ENCODE measurements around the gene SLC22A16. TPM values are rescaled to one million over a fixed set of nuclear protein-coding genes. Genes with fewer than 3 reads are reported as not detected.

The SLC22A16 gene
- total and polyA plus RNA-seq, 2 donors from 2014 or later, result 0.79 TPM; not detected in 1

DNA sequence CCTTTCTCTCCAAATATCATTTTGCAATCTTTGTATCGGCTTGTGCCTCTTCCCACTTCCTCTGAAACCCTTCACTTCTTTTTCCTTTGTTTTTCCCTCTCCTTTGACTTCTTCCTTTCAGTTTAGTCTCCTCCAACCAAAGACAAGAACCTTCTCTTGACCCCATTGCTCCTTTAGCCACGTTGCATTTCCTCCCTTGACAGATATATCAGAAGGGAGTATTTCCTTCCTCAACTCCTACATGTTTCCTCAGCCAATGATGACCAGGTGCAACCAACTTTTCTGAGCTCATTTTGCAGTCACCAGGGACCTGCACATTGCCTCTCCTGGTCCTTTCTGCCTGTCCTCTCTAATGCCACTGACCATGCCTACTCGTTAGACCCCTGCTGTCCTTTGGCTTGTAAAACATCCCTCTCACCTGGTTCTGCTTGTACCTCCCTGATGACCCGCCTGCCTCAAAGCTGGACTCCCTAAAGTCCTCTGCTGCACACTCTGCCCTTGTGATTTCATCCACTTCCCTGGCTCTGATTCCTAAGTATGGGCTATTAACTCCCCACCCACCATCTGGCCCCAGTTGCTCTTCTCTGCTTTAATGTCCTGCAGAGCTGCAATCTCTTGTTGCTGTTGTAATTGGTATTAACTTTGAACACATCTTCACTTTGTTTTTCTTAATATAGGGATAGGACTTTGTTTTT lies 27.4 kb downstream of the SLC22A16 start:
- H3K9ac ChIP-seq (ENCODE audit: low read length in 3 of 3), result no peak overlapping the region
- no peak overlapping the region for H3K4me3 ChIP-seq (ENCODE audit: low read length in 3 of 3)
- no peaks in the 10 kb centered on the region for H3K4me1 ChIP-seq (ENCODE audit: control insufficient read depth in 2 of 3, insufficient read depth in 2 of 3, low read depth in 1 of 3, low read length in 3 of 3)
- FAIRE-seq (no peak), DNase-seq (no peak)
- no peak overlapping the region for H3K27ac ChIP-seq (ENCODE audit: low read depth in 2 of 2, low read length in 2 of 2)
- no peaks in the 10 kb centered on the region for H3K36me3 ChIP-seq (ENCODE audit: control insufficient read depth in 2 of 3, insufficient read depth in 3 of 3, low read length in 3 of 3)
- intact Hi-C loops (cut with DNase I), result no loop called here
- H3K9me3 ChIP-seq (ENCODE audit: control insufficient read depth in 2 of 3, insufficient read depth in 1 of 3, low read length in 3 of 3), result no peaks in the 10 kb centered on the region
- TF ChIP-seq, protein P1, sequence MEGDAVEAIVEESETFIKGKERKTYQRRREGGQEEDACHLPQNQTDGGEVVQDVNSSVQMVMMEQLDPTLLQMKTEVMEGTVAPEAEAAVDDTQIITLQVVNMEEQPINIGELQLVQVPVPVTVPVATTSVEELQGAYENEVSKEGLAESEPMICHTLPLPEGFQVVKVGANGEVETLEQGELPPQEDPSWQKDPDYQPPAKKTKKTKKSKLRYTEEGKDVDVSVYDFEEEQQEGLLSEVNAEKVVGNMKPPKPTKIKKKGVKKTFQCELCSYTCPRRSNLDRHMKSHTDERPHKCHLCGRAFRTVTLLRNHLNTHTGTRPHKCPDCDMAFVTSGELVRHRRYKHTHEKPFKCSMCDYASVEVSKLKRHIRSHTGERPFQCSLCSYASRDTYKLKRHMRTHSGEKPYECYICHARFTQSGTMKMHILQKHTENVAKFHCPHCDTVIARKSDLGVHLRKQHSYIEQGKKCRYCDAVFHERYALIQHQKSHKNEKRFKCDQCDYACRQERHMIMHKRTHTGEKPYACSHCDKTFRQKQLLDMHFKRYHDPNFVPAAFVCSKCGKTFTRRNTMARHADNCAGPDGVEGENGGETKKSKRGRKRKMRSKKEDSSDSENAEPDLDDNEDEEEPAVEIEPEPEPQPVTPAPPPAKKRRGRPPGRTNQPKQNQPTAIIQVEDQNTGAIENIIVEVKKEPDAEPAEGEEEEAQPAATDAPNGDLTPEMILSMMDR (IDR thresholded peaks at IDR 0.05; ENCODE audit: borderline replicate concordance, extremely low read depth, insufficient read depth), result no peak
- H3K27me3 ChIP-seq (ENCODE audit: control insufficient read depth, insufficient read depth, low read length), result no peaks in the 10 kb centered on the region

DNA sequence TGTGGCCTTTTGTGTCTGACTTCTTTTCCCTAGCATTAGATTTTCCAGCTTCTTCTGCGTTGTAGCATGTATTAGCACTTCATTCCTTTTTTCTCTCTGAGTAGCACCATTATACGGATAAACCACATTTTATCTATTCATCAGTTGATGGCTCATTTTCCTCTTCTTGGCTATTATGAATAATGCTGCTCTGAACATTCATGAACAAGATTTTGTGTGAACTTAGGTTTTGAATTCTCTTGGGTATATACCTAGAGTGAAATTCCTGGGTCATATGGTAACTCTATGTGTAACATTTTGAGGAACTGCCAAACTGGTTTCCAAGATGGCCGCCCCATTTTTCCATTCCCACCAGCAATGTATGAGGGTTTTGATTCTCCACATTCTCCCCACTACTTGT lies 28.7 kb downstream of the SLC22A16 start:
- no peak for FAIRE-seq
- H3K27ac ChIP-seq (ENCODE audit: low read depth in 2 of 2, low read length in 2 of 2), result no peak overlapping the region
- H3K9me3 ChIP-seq (ENCODE audit: control insufficient read depth in 2 of 3, insufficient read depth in 1 of 3, low read length in 3 of 3), result no peaks in the 10 kb centered on the region
- no peak overlapping the region for H3K4me3 ChIP-seq (ENCODE audit: low read length in 3 of 3)
- no peak overlapping the region for H3K9ac ChIP-seq (ENCODE audit: low read length in 3 of 3)
- intact Hi-C loops (cut with DNase I), result no loop called here
- TF ChIP-seq, protein P1 (IDR thresholded peaks at IDR 0.05; ENCODE audit: borderline replicate concordance, extremely low read depth, insufficient read depth), result no peak
- no peaks in the 10 kb centered on the region for H3K27me3 ChIP-seq (ENCODE audit: control insufficient read depth, insufficient read depth, low read length)
- no peaks in the 10 kb centered on the region for H3K36me3 ChIP-seq (ENCODE audit: control insufficient read depth in 2 of 3, insufficient read depth in 3 of 3, low read length in 3 of 3)
- no peaks in the 10 kb centered on the region for H3K4me1 ChIP-seq (ENCODE audit: control insufficient read depth in 2 of 3, insufficient read depth in 2 of 3, low read depth in 1 of 3, low read length in 3 of 3)
- DNase-seq, result no peak

DNA sequence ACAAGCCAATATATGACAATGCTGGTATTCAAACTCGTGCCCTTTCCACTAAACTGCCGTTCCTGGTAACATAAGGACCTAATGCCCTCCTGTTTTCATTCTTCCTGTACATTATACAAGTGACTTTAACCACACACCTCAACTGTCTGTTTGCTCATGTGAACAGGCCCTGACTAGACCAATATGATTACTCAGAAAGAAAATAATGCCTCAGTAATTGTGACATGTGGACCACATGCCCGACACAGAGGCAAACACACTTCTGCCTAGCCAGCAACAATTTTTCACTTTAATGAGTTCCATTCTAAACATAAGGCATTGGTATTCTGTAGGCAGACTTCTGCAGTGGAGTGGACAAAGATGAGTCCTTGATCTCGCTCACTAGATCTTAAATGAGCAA lies 30.0 kb downstream of the SLC22A16 start:
- Histone ChIP-seq H3K9me3 (ENCODE audit: control insufficient read depth in 2 of 3, insufficient read depth in 1 of 3, low read length in 3 of 3) (no peaks in the 10 kb centered on the region), H3K9ac (ENCODE audit: low read length in 3 of 3) (no peak overlapping the region), H3K4me3 (ENCODE audit: low read length in 3 of 3) (no peak overlapping the region), H3K27me3 (ENCODE audit: control insufficient read depth, insufficient read depth, low read length) (no peaks in the 10 kb centered on the region), H3K27ac (ENCODE audit: low read depth in 2 of 2, low read length in 2 of 2) (no peak overlapping the region), H3K4me1 (ENCODE audit: control insufficient read depth in 2 of 3, insufficient read depth in 2 of 3, low read depth in 1 of 3, low read length in 3 of 3) (no peaks in the 10 kb centered on the region), H3K36me3 (ENCODE audit: control insufficient read depth in 2 of 3, insufficient read depth in 3 of 3, low read length in 3 of 3) (no peaks in the 10 kb centered on the region)
- DNase-seq (no peak), FAIRE-seq (no peak)
- TF ChIP-seq, protein P1 (IDR thresholded peaks at IDR 0.05; ENCODE audit: borderline replicate concordance, extremely low read depth, insufficient read depth), result no peak
- intact Hi-C loops (cut with DNase I), result no loop called here

DNA sequence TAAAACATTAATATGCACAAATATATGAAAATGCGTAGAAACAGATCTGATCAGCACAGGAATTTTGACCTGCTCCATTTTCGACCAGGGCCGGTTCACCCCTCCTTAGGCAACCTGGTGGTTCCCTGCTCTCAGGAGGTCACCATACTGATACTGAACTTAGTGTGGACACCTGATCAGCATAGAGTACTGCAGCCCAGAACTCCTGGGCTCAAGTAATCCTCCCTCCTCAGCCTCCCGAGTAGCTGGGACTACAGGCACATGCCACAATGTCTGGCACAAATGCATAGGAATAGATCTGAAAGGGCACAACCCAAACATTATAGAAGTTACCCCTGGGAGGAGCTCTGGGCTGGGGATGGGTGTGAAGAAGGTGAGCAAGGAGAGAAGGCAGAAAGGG lies 36.4 kb downstream of the SLC22A16 start:
- Histone ChIP-seq H3K4me3 (ENCODE audit: low read length in 3 of 3) (no peak overlapping the region), H3K27me3 (ENCODE audit: control insufficient read depth, insufficient read depth, low read length) (no peaks in the 10 kb centered on the region), H3K9ac (ENCODE audit: low read length in 3 of 3) (no peak overlapping the region), H3K4me1 (ENCODE audit: control insufficient read depth in 2 of 3, insufficient read depth in 2 of 3, low read depth in 1 of 3, low read length in 3 of 3) (no peaks in the 10 kb centered on the region), H3K27ac (ENCODE audit: low read depth in 2 of 2, low read length in 2 of 2) (no peak overlapping the region), H3K9me3 (ENCODE audit: control insufficient read depth in 2 of 3, insufficient read depth in 1 of 3, low read length in 3 of 3) (no peaks in the 10 kb centered on the region), H3K36me3 (ENCODE audit: control insufficient read depth in 2 of 3, insufficient read depth in 3 of 3, low read length in 3 of 3) (no peaks in the 10 kb centered on the region)
- intact Hi-C loops (cut with DNase I), result no loop called here
- TF ChIP-seq, protein P1 (IDR thresholded peaks at IDR 0.05; ENCODE audit: borderline replicate concordance, extremely low read depth, insufficient read depth), result no peak
- FAIRE-seq (no peak), DNase-seq (no peak)

Data from kidney (tissue), 14 donors.